Gastroesophageal sphincter (tissue), 4 donors: ENCODE measurements around the gene AKR1B1. TPM values are rescaled to one million over a fixed set of nuclear protein-coding genes. Genes with fewer than 3 reads are reported as not detected.

Experiments
- ATAC-seq: fragments of 150-250 bp; one replicate; pipeline ENCODE4 v1.9.1; 2016; ENCODE audit warnings: mild to moderate bottlenecking, moderate library complexity
- H3K27ac ChIP-seq, 4 donors: fragments of 200-600 bp; sonication (generic) in 3 of 4; 1 replicate in 3 of 4; 2 replicates in 1 of 4; pipeline ENCODE4 v1.5.1; 2016 to 2019
- H3K27me3 ChIP-seq: fragments of 200-600 bp; sonication (generic); one replicate; pipeline ENCODE4 v1.5.1; 2019
- H3K36me3 ChIP-seq, 2 donors: fragments of 200-600 bp; sonication (generic); one replicate each; pipeline ENCODE4 v1.5.1; 2019; ENCODE audit warnings: control low read depth in 1 of 2
- H3K4me1 ChIP-seq, 3 donors: fragments of 200-600 bp; sonication (generic); 1 replicate in 2 of 3; 2 replicates in 1 of 3; pipeline ENCODE4 v1.5.1; 2016 to 2019; ENCODE audit warnings: control low read depth in 2 of 3
- H3K4me3 ChIP-seq, 2 donors: fragments of 200-600 bp; sonication (generic); one replicate each; pipeline ENCODE4 v1.5.1; 2019; ENCODE audit warnings: mild to moderate bottlenecking in 1 of 2, moderate library complexity in 1 of 2
- H3K9me3 ChIP-seq, 3 donors: fragments of 200-600 bp; sonication (generic); one replicate each; pipeline ENCODE4 v1.5.1; 2017 to 2019; ENCODE audit warnings: control low read depth in 2 of 3
- CTCF ChIP-seq, 4 experiments: fragments of 200-600 bp in 2 of 4; fragments of 450-650 bp in 2 of 4; sonication (generic) in 1 of 4; IDR thresholded peaks; one replicate each; pipeline ENCODE4 v1.5.1; 2017 to 2019; ENCODE audit warnings: antibody characterized with exemption in 4 of 4, mild to moderate bottlenecking in 2 of 4, moderate library complexity in 2 of 4
- EP300 ChIP-seq: sonication (generic); formaldehyde crosslinking; IDR thresholded peaks from one replicate; pipeline ENCODE4 v1.6.1; 2017; ENCODE audit warnings: antibody characterized with exemption, mild to moderate bottlenecking
- POLR2A ChIP-seq, 2 donors: fragments of 450-650 bp; IDR thresholded peaks; one replicate each; pipeline ENCODE4 v1.6.1; 2017; ENCODE audit warnings: antibody characterized with exemption in 2 of 2, mild to moderate bottlenecking in 2 of 2, moderate library complexity in 1 of 2
- POLR2AphosphoS5 ChIP-seq: sonication (generic); formaldehyde crosslinking; IDR thresholded peaks from one replicate; pipeline ENCODE4 v1.6.1; 2017; ENCODE audit warnings: antibody characterized with exemption
- WGBS, 2 donors: methylation state at CpG; one replicate each; pipeline ENCODE4 v1.1.5; 2018; ENCODE audit warnings: low coverage in 1 of 2; 5-methylcytosine and 5-hydroxymethylcytosine counted together
- total RNA-seq, 4 donors: library from RNA; depleted of rRNA; stranded (reverse); fragments of >200 nt; gene quantifications; one replicate each; pipeline ENCODE4 v1.1.0, GENCODE V29; 2016

AKR1B1 gene
- total RNA-seq, 4 donors from 2014 or later: 34.1 to 55.2 (median 41.1) TPM

- no peaks in the 10 kb centered on the region for H3K9me3 ChIP-seq
- H3K4me3 ChIP-seq: no peak overlapping the region
- no peaks in the 10 kb centered on the region for H3K4me1 ChIP-seq
- 57% methylated on average over 3 of the region's 3 CpGs; no CpG with 5 or more reads in 1 of the 2 donors for WGBS, 2 donors
- TF ChIP-seq POLR2AphosphoS5: no peak
- no peak for TF ChIP-seq CTCF (IDR thresholded peaks at IDR 0.05)
- no peak for TF ChIP-seq POLR2A (IDR thresholded peaks at IDR 0.05)
- no peak for TF ChIP-seq EP300
- H3K27ac ChIP-seq: no peak overlapping the region
- H3K27me3 ChIP-seq: peaks cover 9% of the 10 kb centered on the region
- no peak for ATAC-seq
- no peaks in the 10 kb centered on the region for H3K36me3 ChIP-seq
These were observed 39.0 kb downstream of the AKR1B1 start for GRCh38 chr7:134419875-134420274.

- Histone ChIP-seq H3K9me3 (no peaks in the 10 kb centered on the region), H3K27ac (no peak overlapping the region), H3K4me3 (no peak overlapping the region), H3K4me1 (no peaks in the 10 kb centered on the region), H3K27me3 (peaks cover 9% of the 10 kb centered on the region), H3K36me3 (no peaks in the 10 kb centered on the region)
- WGBS, 2 donors: 70% methylated on average over 3 of the region's 3 CpGs; no CpG with 5 or more reads in 1 of the 2 donors
- ATAC-seq: no peak
- TF ChIP-seq CTCF (IDR thresholded peaks at IDR 0.05) (no peak), EP300 (no peak), POLR2A (IDR thresholded peaks at IDR 0.05) (no peak), POLR2AphosphoS5 (no peak)
These were observed 39.8 kb downstream of the AKR1B1 start for GRCh38 chr7:134419085-134419484.

GRCh38 chr7:134415700-134416099 is 43.2 kb downstream of the AKR1B1 start:
- ATAC-seq: no peak

GRCh38 chr7:134414109-134414508 is 44.8 kb downstream of the AKR1B1 start:
- H3K4me1 ChIP-seq: no peaks in the 10 kb centered on the region
- no peaks in the 10 kb centered on the region for H3K9me3 ChIP-seq
- H3K27me3 ChIP-seq: no peaks in the 10 kb centered on the region
- ATAC-seq: no peak
- no peak for TF ChIP-seq POLR2AphosphoS5
- no peak for TF ChIP-seq POLR2A (IDR thresholded peaks at IDR 0.05)
- TF ChIP-seq CTCF (IDR thresholded peaks at IDR 0.05): no peak
- TF ChIP-seq EP300: no peak
- H3K4me3 ChIP-seq: no peak overlapping the region
- WGBS, 2 donors: 67 to 71% methylated on average over 3 of the region's 4 CpGs
- H3K36me3 ChIP-seq: no peaks in the 10 kb centered on the region
- no peak overlapping the region for H3K27ac ChIP-seq

More at GRCh38 chr7:134415700-134416099, 43.2 kb downstream of the AKR1B1 start:
- H3K4me1 ChIP-seq: no peaks in the 10 kb centered on the region
- H3K9me3 ChIP-seq: no peaks in the 10 kb centered on the region
- no peak overlapping the region for H3K27ac ChIP-seq
- H3K36me3 ChIP-seq: no peaks in the 10 kb centered on the region
- no peaks in the 10 kb centered on the region for H3K27me3 ChIP-seq
- TF ChIP-seq CTCF (IDR thresholded peaks at IDR 0.05): no peak
- H3K4me3 ChIP-seq: no peak overlapping the region

- Histone ChIP-seq H3K4me1 (no peaks in the 10 kb centered on the region), H3K27ac (no peak overlapping the region), H3K36me3 (no peaks in the 10 kb centered on the region), H3K27me3 (peaks cover 11% of the 10 kb centered on the region), H3K9me3 (no peaks in the 10 kb centered on the region), H3K4me3 (no peak overlapping the region)
- no peak for ATAC-seq
- WGBS, 2 donors: 54 to 67% methylated on average over 3 of the region's 3 CpGs
- no peak for TF ChIP-seq CTCF (IDR thresholded peaks at IDR 0.05)
- TF ChIP-seq POLR2A (IDR thresholded peaks at IDR 0.05): no peak
- TF ChIP-seq EP300: no peak
- no peak for TF ChIP-seq POLR2AphosphoS5
These were observed 51.6 kb downstream of the AKR1B1 start for GRCh38 chr7:134407311-134407710.
